Adipocyte (in vitro differentiated cells): ENCODE measurements around the gene LPIN1.

ENCODE experiments used
- DNase-seq: peaks from one replicate; pipeline ENCODE4 v3.0.0-alpha.2; 2015; ENCODE audit warnings: low read depth
- H3K27me3 ChIP-seq: replicated peaks from 2 replicates; pipeline ENCODE4 v1.7.0; 2013; ENCODE audit warnings: mild to moderate bottlenecking, low read length, moderate library complexity; ENCODE audit not compliant: control insufficient read depth, insufficient read depth
- H3K36me3 ChIP-seq: 2 replicates; pipeline ENCODE4 v1.7.0; 2013; ENCODE audit warnings: low read length, mild to moderate bottlenecking, moderate library complexity; ENCODE audit not compliant: control insufficient read depth, insufficient read depth, severe bottlenecking
- H3K4me1 ChIP-seq: 2 replicates; pipeline ENCODE4 v1.7.0; 2013; ENCODE audit warnings: mild to moderate bottlenecking, low read length, moderate library complexity; ENCODE audit not compliant: control insufficient read depth, insufficient read depth
- H3K4me3 ChIP-seq: 2 replicates; pipeline ENCODE4 v1.7.0; 2013; ENCODE audit warnings: mild to moderate bottlenecking, low read length, moderate library complexity
- H3K9ac ChIP-seq: 2 replicates; pipeline ENCODE4 v1.7.0; 2013; ENCODE audit warnings: mild to moderate bottlenecking, low read length, moderate library complexity
- H3K9me3 ChIP-seq: 2 replicates; pipeline ENCODE4 v1.7.0; 2013; ENCODE audit warnings: mild to moderate bottlenecking, low read length, moderate library complexity; ENCODE audit not compliant: control insufficient read depth

Gene LPIN1

DNA sequence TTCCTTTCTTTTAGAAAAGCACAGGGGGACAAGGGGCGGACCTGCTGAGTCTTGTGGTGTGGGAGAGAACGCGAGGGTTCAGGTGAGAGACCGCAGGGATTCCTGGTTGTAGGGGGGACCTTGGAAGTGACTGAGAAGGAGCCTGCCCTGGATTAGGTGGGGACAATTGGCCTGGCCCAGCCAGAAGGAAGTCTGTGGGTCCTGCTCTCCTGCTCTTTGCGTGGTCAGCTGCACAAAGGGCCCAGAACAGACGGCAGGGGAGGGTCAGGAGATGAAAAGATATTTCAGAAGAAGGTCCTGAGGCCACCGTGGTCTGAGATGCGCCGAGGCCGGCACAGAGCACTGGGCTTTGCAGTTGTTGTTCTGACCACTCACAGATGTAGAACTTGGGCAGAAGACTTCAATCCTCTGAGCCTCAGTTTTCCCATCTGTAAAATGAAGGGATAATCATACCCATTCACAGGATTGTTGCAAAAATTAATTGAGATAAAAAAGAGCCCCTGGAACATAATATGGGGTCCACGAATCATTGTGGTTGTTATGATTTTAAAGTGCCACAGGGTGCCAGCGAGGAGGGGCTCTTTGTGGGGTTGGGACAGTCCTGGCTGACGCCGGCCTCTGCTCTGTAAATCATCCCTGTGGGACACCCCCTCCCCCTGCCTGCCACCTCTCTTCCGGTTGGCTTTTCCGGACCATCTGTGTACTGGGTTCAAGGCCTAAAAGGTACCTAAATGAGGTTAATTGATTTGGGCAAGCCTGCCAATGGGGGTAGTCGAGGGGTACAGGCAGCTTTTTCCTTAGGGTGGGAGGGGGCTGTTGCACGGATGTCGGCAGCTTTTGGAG lies 1.8 kb downstream of the LPIN1 start:
- Histone ChIP-seq H3K27me3 (no peaks in the 10 kb centered on the region), H3K9ac (peak overlapping the region; percentile 91), H3K36me3 (peaks cover 4% of the 10 kb centered on the region), H3K4me3 (peak overlapping the region; percentile 88), H3K4me1 (peaks cover 66% of the 10 kb centered on the region), H3K9me3 (no peaks in the 10 kb centered on the region)
- no peak for DNase-seq

- H3K36me3 ChIP-seq, result peaks cover 4% of the 10 kb centered on the region
- peak overlapping the region; percentile 88 for H3K4me3 ChIP-seq
- DNase-seq, result no peak
- H3K27me3 ChIP-seq, result no peaks in the 10 kb centered on the region
- H3K4me1 ChIP-seq, result peaks cover 75% of the 10 kb centered on the region
- no peaks in the 10 kb centered on the region for H3K9me3 ChIP-seq
- peak overlapping the region; percentile 91 for H3K9ac ChIP-seq
Measured at GRCh38 chr2:11748861-11749645, 2.6 kb downstream of the LPIN1 start.

- no peak for DNase-seq
- Histone ChIP-seq H3K4me1 (peaks cover 75% of the 10 kb centered on the region), H3K9ac (peak overlapping the region; percentile 91), H3K36me3 (peaks cover 4% of the 10 kb centered on the region), H3K9me3 (no peaks in the 10 kb centered on the region), H3K27me3 (no peaks in the 10 kb centered on the region), H3K4me3 (peak overlapping the region; percentile 88)
Measured at GRCh38 chr2:11749646-11750349, 3.4 kb downstream of the LPIN1 start.

GRCh38 chr2:11750422-11750821 lies 4.0 kb downstream of the LPIN1 start:
- peaks cover 69% of the 10 kb centered on the region for H3K4me1 ChIP-seq
- H3K9me3 ChIP-seq, result no peaks in the 10 kb centered on the region
- peaks cover 4% of the 10 kb centered on the region for H3K36me3 ChIP-seq
- H3K4me3 ChIP-seq, result peak overlapping the region; percentile 88
- peak overlapping the region; percentile 91 for H3K9ac ChIP-seq
- H3K27me3 ChIP-seq, result no peaks in the 10 kb centered on the region
- peak; percentile 24 for DNase-seq

GRCh38 chr2:11750917-11751316 lies 4.5 kb downstream of the LPIN1 start:
- H3K4me1 ChIP-seq, result peaks cover 64% of the 10 kb centered on the region
- H3K27me3 ChIP-seq, result no peaks in the 10 kb centered on the region
- no peaks in the 10 kb centered on the region for H3K9me3 ChIP-seq
- no peak overlapping the region for H3K9ac ChIP-seq
- no peak overlapping the region for H3K4me3 ChIP-seq
- H3K36me3 ChIP-seq, result peaks cover 4% of the 10 kb centered on the region
- no peak for DNase-seq

GRCh38 chr2:11752906-11753305 lies 6.5 kb downstream of the LPIN1 start:
- DNase-seq, result no peak
- peaks cover 7% of the 10 kb centered on the region for H3K36me3 ChIP-seq
- H3K4me3 ChIP-seq, result no peak overlapping the region
- no peak overlapping the region for H3K9ac ChIP-seq
- no peaks in the 10 kb centered on the region for H3K9me3 ChIP-seq
- H3K27me3 ChIP-seq, result no peaks in the 10 kb centered on the region
- H3K4me1 ChIP-seq, result peaks cover 55% of the 10 kb centered on the region

GRCh38 chr2:11753452-11753885 lies 7.0 kb downstream of the LPIN1 start:
- no peaks in the 10 kb centered on the region for H3K27me3 ChIP-seq
- DNase-seq, result no peak
- no peak overlapping the region for H3K9ac ChIP-seq
- H3K4me1 ChIP-seq, result peaks cover 49% of the 10 kb centered on the region
- peaks cover 11% of the 10 kb centered on the region for H3K36me3 ChIP-seq
- H3K9me3 ChIP-seq, result no peaks in the 10 kb centered on the region
- H3K4me3 ChIP-seq, result no peak overlapping the region

- DNase-seq, result peak; percentile 63
- Histone ChIP-seq H3K4me1 (peaks cover 47% of the 10 kb centered on the region), H3K4me3 (no peak overlapping the region), H3K27me3 (no peaks in the 10 kb centered on the region), H3K36me3 (peaks cover 15% of the 10 kb centered on the region), H3K9ac (no peak overlapping the region), H3K9me3 (no peaks in the 10 kb centered on the region)
Measured at GRCh38 chr2:11753886-11754699, 7.7 kb downstream of the LPIN1 start.

GRCh38 chr2:11754700-11755015 lies 8.2 kb downstream of the LPIN1 start:
- Histone ChIP-seq H3K27me3 (no peaks in the 10 kb centered on the region), H3K36me3 (peaks cover 15% of the 10 kb centered on the region)

DNA sequence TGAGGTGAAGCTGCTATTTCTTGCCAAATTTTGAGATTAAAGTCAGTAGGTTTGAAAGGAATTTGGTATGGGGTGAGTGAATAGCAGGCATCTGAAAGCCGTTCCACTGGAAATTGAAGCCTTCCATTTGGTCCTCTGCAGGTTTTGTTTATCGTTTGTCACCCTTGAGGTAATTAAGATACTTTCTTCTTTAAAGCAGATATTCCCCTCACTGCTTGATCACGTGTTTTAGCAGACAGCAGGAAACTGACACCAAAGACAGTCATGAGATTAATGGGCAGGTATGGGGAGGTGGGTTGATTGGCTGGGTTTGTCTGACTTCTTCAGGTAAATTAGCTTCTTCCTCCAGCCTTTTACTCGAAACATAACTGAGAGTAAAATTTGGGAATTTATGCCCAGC lies 10.7 kb downstream of the LPIN1 start:
- Histone ChIP-seq H3K4me3 (no peak overlapping the region), H3K36me3 (peaks cover 21% of the 10 kb centered on the region), H3K27me3 (no peaks in the 10 kb centered on the region), H3K9me3 (no peaks in the 10 kb centered on the region), H3K9ac (no peak overlapping the region), H3K4me1 (peaks cover 26% of the 10 kb centered on the region)
- no peak for DNase-seq

More at GRCh38 chr2:11754700-11755015, 8.2 kb downstream of the LPIN1 start:
- DNase-seq, result no peak
- peaks cover 41% of the 10 kb centered on the region for H3K4me1 ChIP-seq
- H3K9me3 ChIP-seq, result no peaks in the 10 kb centered on the region
- no peak overlapping the region for H3K9ac ChIP-seq
- no peak overlapping the region for H3K4me3 ChIP-seq
